H1 (cell line): ENCODE results near the gene PLK1.

Experiments
- BRCA1 ChIP-seq: IDR thresholded peaks from 2 replicates; pipeline ENCODE4 v1.6.1; 2012; ENCODE audit warnings: low read depth, low read length, improper control_type of control experiment
- CTCF ChIP-seq, 3 experiments: IDR thresholded peaks; 1 replicate in 2 of 3; 2 replicates in 1 of 3; pipeline versions ENCODE4 v1.5.1 to v1.6.1; 2011; ENCODE audit warnings: low read length in 3 of 3, mild to moderate bottlenecking in 3 of 3, inconsistent platforms in 2 of 3, low read depth in 1 of 3, moderate library complexity in 1 of 3; ENCODE audit not compliant: insufficient read depth in 1 of 3; ENCODE audit errors: control extremely low read depth in 1 of 3
- EZH2 ChIP-seq: fragments of 200-600 bp; sonication (generic); IDR thresholded peaks from 2 replicates; pipeline ENCODE4 v1.7.1; 2012; ENCODE audit warnings: low read depth, mild to moderate bottlenecking, moderate library complexity, low read length, inconsistent platforms; ENCODE audit not compliant: severe bottlenecking
- HDAC6 ChIP-seq: IDR thresholded peaks from one replicate; pipeline ENCODE4 v1.7.1; 2012; ENCODE audit warnings: low read depth, mild to moderate bottlenecking, inconsistent platforms, low read length, moderate library complexity

DNA sequence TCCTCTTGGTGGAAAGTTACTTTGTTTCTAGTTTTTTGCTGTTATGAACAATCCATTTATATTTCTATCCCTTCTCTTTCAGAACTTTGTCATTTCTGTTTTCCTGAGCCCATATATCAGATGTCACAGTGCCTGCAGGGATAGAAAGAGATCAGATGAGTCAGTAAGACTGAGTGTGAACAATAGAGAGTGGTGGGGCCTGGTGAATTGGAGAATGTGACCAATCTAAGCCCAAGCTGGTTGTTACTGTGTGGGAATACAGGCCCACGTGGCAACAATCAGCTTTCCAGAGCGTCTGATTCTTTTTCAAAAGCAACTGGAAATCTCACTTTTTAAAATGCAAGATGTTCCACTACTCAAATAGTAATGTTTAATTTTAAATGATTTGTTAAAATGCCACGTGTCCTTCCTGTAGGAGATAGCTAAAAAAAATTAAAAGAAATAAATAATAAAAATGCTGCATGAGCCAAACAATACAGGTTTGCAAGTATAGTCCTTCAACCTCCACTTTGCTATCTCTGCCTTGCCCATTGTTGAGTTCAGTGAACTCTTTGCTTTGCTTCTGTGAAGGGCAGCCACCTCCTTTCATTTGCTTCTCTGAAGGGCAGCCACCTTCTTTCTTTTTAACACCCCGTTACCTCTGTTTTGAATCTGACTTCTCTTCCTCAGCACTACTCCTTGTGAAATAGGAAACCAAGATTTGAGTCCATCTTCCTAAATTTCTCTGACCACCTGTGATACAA, 27.8 kb upstream of the PLK1 start:
- TF ChIP-seq BRCA1 (no peak), CTCF (IDR thresholded peaks at IDR 0.05; ENCODE audit: control extremely low read depth in 1 of 3, insufficient read depth in 1 of 3, low read depth in 1 of 3, low read length in 3 of 3) (no peak), HDAC6 (no peak), EZH2 (no peak)
